SIG-M5 treated with dmso at 0.1 percent for 504 hours (cell line): Measurements from ENCODE around the gene PREP.

Experiments
- DNase-seq: peaks from one replicate; lab custom pipeline; 2025; ENCODE audit not compliant: unreplicated experiment; lab: John Stamatoyannopoulos, UW

PREP gene

GRCh38 chr6:105398859-105399258 is 4.0 kb downstream of the PREP start:
- no peak for DNase-seq

GRCh38 chr6:105397987-105398386 is 4.9 kb downstream of the PREP start:
- DNase-seq = no peak

- no peak for DNase-seq
These were observed 11.2 kb downstream of the PREP start for GRCh38 chr6:105391705-105392104.

GRCh38 chr6:105389543-105389942 is 13.3 kb downstream of the PREP start:
- DNase-seq = no peak

- DNase-seq = no peak
These were observed 14.5 kb downstream of the PREP start for GRCh38 chr6:105388392-105388791.

- DNase-seq = no peak
These were observed 18.9 kb downstream of the PREP start for GRCh38 chr6:105384004-105384403.

DNA sequence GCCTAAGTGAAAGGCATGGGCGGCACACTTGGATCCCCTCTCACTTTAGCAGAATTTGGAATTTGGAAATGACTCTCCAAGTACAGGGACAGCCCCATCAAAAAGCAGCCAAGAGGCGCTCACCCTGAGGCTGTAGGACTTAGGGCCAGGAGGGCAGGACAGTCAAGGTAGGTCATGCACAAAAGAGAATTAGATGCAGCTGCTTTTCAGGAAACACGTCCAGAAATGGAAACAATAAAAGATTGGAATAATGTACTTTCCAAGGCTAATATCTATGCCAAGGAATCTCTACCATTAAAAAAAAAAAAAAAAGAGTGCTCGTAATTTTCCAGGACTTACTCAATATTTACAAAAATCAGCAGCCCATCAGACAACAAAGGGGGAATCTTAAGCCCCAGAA is 19.9 kb downstream of the PREP start:
- DNase-seq = no peak

- DNase-seq = no peak
These were observed 20.4 kb downstream of the PREP start for GRCh38 chr6:105382496-105382895.

DNA sequence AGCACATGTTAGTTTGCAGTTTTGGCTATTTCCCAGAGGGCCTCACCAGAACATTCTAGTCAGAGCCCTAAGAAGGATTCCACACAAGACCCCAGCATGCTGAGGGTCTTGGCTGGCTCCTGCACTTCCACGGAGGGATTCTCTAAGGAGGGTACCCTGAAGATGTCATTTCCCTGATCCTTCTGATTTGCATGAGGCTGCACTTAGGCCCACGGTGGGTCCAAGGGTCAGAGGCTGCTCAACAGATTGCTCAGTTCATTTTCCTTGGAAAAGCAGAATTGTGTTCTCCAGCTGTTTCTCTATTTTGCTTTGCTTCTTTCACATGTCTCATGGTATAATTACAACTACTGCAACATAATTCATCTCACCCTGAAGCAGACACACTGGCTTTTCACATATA is 22.2 kb downstream of the PREP start:
- DNase-seq = no peak

GRCh38 chr6:105375797-105376196 is 27.1 kb downstream of the PREP start:
- DNase-seq = no peak

DNA sequence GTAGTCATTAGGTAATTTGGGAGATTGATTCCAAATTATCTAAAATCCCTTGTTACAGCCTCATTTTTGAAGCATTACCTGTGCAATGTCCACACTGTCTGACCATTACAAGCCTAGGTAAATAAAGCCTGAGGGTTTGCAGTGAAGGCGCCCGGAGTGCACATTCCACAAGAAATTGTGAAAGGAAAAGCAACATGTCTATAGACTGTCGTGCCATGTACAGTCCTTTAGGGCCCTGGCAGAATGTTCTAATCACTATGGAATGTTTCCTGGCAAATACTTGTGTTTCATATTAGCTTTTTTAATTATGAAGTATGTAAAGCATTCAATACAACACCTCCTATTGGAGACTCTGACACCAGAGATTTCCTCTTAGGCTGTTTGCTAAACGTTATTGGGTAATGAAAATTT is 28.9 kb downstream of the PREP start:
- peak; percentile 45 for DNase-seq

- no peak for DNase-seq
These were observed 29.4 kb downstream of the PREP start for GRCh38 chr6:105373481-105373880.

DNA sequence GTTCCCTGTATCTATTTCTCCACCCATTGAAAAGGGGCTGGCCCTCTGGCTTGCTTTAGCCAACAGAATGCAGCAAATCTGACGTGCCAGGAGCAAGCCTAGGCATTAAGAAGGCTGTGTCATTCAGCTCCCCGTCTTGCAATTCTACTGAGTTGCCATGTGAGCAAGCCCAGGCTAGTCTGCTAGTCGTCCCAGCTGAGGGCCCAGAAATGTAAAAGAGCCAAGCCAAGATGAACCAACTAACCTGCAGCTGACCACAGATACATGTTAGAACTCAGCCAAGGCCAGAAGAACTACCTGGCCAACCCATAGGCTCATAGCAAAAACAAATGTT is 30.1 kb downstream of the PREP start:
- DNase-seq = no peak

GRCh38 chr6:105372142-105372848 is 30.6 kb downstream of the PREP start:
- DNase-seq = no peak

DNA sequence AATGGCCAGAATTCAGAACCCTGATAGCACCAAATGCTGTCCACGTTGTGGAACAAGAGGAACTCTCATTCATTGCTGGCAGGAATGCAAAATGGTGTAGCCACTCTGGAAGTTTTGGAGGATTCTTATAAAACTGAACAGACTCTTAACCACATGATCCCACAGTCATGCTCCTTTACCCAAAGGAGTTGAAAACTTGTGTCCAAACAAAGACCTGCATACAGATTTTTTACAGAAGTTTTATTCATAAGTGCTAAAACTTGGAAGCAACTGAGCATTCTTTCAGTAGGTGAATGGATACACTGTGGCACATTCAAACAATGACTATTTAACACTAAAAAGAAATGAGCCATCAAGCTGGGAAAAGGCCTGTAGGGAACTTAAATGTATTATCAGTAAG is 32.5 kb downstream of the PREP start:
- no peak for DNase-seq

DNA sequence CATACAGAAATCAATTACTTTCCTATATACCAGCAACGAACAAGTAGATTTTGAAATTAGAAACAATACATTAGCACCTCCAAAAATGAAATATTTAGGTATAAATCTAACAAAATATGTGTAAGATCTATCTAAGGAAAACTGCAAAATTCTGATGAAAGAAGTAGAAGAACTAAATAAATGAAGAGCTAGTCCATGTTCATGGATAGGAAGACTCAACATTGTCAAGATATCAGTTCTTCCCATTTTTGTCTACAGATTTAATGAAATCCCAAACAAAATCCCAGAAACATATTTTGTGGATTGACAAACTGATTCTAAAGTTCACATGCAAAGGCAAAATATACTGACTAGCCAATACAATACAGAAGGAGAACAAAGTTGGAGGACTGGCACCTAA is 33.7 kb downstream of the PREP start:
- DNase-seq = no peak

DNA sequence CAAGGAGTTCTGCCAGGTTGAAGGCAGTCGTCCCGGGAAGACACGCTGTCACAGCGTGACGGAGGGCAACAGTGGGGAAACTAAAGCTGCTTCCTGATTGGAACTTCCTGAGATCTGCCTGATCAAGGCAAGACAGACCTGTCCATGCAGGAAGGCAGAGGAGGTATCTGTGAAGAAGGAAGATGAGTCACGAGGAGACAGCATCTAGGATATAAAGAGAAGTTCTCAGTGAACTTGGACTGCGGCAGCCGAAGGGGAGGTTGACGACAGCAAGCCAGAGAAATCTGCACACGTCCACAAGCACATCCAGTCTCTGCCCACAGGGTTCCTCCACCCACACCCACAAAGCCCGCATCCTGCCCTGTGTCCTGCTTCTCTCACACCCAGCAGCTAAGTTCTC is 38.6 kb downstream of the PREP start:
- no peak for DNase-seq

- DNase-seq = no peak
These were observed 39.7 kb downstream of the PREP start for GRCh38 chr6:105363100-105363754.

GRCh38 chr6:105359419-105360370 is 43.2 kb downstream of the PREP start:
- peak; percentile 14 for DNase-seq

DNA sequence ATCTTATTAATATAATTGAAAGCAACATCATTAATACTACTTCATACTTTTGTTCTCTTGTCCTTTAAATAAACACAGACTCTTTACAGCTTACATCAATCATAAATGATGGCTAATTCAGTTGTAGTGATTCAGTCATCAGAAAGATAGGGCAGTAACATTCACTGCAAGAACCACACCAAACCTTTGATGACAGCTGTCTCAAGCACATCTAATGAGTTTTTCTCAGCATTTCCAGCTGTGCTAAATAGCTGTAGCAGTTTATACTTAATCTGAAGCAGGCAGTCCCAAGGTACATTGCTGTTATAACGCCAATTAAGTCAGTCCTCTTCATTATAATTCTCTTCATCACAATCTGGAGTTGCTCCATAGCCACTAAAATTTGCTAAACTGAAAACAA is 45.7 kb downstream of the PREP start:
- DNase-seq = no peak

DNA sequence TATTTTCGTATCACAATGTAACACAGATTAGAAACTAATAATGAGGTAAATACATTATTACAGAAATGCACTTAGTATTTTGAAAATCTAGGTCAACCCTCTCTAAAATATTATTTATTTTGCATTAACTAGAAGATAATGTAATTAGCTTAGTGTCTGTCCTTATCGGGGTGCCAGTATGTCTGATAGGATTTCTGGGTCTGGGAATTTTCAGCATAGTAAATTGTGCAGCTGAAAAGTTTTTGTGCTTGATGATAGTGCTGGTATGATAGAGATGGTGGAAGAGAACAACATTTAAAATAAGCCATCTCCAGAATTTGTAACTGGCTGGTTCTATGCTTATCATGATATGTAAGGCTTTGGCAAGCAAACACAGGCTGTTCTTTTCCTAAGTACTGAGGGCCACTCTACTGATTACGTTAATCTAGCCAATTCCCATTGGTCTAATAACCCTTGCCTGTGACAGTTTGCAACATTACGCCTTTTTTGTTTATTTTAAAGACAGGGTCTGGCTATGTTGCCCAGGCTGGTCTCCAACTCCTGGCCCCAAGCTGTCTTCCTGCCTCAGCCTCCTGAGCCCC is 50.8 kb downstream of the PREP start:
- no peak for DNase-seq

GRCh38 chr6:105348897-105349296 is 54.0 kb downstream of the PREP start:
- DNase-seq = no peak
